DMS 273 (cell line): ENCODE measurements around the gene CDS2.
A peak's percentile ranks its signal among the peaks of the same experiment; 100 is the strongest.

Source experiments
- DNase-seq: peaks from one replicate; lab custom pipeline; 2025; ENCODE audit not compliant: unreplicated experiment; lab: John Stamatoyannopoulos, UW

The CDS2 gene

DNA sequence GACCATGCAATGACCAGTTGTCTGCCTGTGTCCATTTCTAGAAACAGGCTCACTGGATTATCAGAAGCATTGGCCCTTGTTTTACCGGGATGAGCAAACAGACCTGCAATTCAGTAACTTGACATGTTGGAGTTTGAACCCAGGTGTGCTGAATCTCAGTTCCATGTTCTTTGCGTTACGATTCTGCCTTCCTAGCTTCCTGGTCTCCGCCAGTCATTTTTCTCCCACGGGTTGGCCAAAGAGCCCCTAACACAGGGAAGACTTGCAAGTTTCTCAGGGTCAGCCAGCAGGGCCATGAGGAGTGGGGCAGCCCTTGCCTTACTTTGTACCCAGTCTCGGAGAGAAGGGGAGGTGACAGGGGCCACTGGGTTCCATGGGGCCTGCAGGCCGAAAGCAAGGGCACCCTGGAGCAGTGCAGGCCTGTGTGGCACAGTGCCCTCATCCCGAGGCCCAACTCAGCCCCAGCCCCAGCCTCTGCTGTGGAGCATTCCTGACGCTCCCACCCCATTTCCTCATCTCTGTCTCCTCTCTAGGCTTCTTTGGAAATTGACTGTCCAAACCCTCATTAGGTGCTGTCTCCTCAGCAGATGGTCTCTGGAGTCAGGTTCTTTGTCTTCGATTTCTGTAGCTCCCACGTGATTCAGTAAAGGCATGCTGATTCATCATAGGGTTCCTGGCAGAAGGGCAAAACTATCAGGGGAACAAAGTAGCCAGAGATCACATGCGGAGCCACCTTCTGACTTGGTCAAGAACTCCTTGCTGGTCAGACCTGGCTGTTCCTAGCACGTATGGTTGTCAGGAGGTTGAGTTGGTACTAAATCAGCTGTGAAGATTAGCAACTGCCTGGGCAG lies 23.6 kb downstream of the CDS2 start:
- DNase-seq: peak; percentile 63

DNA sequence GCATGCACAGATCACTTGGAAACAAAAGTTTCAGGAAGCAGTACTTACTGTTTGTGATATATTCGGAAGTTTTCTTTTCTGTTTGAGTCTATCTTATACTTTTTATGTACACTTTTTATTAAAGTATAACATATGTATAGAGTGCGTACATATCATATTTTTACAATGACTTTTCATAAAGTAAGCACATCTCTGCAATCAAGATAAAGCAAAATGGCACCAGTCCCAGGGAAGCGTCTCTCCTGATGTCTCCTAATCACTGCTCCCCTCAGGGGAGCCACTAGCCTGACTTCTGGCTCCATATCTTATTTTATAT lies 26.3 kb downstream of the CDS2 start:
- DNase-seq: no peak

DNA sequence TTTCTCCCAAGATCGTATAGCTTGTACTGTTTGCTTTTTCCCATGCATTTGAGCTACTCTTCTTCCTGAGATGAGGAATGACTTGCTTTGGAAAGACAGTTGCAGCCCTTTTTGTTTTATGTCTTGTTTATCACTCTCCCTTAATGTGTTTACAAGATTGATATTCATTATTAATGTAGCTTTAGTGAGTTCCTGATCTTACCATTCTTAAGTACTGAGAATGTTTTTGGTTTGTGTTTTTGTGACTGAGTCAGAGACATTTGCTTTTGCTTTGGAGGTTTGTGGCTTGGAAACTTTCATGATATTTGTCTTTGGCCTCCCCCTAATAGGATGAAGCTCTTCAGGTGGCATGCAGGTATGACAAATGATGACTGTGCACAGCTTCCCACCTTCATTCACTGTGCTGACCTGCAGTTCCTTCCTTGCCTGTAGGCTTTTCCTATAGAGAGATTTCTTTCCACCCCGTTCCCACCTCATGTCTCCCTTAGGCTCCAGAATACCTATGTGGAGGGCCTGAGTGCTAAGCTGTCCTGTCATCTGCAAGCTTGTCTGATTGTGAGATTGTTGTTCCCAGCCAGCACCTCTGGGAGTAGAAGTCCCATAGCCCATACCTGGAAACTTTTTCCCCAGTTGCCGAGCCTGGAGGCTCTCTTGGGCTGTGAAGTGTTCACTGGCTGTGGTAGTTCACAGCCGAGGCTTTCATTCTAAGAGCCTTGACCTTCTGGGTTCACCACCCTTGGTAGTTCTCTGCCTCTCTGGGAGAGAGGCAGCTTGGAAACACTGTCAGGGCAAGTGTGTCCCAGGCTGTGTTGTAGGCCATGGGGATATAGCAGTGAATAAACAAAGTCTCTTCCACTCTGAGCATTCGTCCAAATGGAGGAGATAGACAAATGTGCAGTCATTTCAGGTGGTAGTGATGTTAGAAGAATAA lies 27.1 kb downstream of the CDS2 start:
- DNase-seq: no peak

DNA sequence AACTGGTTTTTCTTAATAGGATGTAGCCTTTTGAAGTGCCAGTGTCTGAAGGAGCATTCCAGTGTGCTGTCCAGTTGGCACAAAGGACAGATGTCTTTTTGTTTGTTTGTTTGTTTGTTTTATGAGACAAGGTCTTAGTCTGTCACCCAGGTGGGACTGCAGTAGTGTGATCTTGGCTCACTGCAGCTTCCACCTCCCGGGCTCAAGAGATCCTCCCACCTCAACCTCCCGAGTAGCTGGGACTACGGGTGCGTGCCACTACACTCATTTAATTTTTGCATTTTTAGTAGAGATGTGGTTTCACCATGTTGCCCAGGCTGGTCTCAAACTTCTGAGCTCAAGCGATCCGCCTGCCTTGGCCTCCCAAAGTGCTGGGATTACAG lies 27.7 kb downstream of the CDS2 start:
- DNase-seq: no peak

- no peak for DNase-seq
Observed at GRCh38 chr20:5155404-5155803, 28.6 kb downstream of the CDS2 start.

GRCh38 chr20:5156675-5157448 lies 30.1 kb downstream of the CDS2 start:
- no peak for DNase-seq

DNA sequence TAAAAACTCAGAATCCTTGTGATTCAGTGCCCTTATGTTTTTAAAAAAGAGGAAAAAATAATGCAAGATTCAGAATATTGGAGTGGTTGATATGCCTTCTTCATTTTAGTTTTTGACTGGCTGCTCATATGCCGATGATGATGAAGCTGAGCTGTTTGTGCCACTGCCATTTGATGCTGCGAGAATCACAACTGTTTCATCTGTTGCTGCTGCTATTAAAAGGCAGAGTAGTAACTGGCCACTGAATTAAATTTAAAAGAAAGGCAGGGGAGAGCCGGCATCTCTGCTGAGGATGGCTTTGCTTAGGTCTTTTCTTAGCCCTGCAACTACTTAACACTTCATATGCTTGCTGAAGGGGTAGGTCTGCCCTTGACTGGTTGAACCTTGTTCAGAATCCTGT lies 33.1 kb downstream of the CDS2 start:
- DNase-seq: no peak

GRCh38 chr20:5160882-5161281 lies 34.1 kb downstream of the CDS2 start:
- no peak for DNase-seq

DNA sequence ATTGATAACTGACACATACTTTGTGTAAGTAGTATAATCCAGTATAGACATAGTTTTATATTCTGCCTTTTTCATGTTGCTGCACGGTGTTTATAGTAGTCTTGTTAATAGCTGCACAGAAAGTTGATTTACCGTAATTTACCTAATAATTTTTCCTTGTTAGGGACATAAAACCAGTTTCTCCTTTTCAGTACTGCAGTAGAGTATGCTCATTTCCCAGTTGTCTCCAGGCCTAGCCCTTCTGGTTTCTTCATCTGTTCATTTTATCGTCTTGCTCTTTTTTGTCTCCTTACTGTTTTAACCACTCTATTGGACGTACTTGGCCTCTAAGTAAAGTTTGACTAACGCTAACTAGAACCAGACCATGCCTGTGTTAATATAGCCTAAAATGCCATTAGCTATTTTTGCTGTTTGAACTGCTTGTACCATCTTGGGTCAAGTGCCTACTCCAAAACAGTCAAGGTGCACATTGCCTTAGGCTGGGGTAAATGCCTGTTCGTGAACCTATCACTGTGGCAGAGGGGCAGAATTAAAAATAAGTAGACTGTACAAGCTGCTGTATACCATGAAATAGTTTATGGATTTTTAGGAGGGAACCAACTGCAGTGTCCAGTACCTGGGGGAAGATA lies 34.8 kb downstream of the CDS2 start:
- DNase-seq: no peak

DNA sequence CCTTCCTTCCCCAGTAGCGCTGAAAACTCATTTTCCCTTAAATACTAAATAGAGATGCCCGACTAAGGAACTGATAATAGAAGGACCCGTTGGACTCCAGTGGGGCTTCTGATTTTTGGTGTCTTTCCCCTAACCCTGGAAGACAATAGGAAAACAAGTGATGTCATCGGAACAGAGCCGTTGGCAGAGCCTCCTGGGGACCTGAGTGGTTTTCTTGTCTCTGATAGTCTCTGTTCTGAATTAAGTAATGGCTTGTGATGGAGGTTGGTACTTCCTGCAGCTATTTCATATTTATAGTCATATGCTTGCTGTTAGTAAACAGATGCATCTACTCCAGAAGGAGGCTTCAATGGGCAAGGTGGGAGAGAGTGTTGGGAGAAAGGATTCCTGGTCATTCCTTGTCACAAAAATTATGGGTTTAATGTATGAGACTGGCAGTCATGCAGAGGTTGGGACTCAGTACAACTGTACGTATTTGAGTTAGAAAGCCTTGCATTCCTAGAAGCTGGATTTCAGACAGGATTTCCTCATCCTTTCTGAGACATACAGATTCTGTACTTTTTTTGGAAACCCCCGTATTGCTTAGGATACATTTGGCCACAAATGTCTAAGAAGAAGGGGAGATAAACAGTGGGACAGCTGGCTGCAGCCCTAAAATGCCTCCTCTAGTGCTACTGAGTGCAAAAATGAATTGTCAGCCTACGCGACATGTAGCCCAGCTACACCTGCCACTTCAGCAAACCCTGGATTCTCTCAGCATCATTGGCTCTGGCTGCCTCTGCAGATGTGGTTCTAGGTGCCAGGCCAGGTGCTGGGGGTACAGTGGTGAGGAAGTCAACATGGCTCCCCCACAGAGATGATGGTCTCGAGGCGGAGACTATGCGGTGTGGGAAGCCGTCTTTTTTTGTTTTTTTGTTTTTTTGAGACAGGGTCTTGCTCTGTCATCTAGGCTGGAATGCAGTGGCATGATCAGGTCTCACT lies 38.1 kb downstream of the CDS2 start:
- no peak for DNase-seq

GRCh38 chr20:5168651-5169396 lies 42.0 kb downstream of the CDS2 start:
- peak; percentile 55 for DNase-seq

DNA sequence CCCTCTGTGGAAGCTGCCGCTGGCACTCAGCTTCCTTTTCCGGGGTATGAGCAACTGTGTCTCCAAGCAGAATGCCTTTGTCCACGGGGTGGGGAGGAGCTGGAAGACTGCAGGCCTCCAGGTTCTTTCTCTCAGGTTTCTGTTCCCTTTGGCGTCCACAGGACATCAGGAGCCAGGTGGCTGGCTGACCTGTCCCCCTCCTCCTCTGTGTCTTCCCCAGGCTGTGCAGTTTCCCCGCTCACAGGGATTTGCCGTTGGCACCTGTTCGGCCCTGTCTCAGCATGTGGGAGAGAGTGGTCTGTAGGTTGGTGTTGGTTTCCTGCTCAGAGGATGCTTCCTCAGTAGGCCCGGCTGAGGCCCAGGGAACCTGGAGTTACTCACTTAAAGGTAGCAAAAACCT lies 43.5 kb downstream of the CDS2 start:
- no peak for DNase-seq

DNA sequence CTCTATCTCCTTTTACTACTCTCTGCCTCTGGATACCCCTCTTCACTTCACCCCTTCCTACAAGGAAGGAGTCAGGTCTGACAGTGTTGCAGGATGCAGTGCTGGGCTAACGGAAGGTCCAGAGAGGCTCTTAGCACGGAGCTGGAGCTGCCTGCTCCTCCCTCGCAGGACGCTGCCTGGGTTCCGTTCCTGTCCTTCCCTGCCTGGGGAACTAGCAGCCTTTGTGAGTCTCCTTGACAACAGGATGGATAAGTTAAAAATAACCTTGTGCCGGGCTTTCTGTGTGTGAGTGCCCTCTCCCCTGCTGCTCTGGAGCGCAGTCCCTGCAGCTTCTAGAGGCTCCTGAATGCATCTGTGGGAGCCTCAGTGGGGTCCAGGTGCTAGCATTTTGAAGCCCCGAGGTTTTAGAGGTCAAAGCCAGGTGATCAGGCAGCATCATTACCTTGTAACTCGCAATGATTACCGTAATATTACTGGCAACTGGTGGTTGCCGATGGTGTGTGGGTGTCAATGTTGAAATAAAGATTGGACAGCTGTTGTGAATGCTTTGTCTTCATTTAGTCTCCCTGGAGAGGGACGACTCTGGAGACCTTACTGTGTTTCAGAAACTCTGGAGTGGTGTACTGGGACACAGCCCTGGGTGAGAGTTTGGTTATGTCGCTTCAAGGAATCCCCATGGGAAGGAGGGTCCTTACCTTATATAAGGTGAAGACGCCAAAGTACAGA lies 44.4 kb downstream of the CDS2 start:
- DNase-seq: peak; percentile 21

DNA sequence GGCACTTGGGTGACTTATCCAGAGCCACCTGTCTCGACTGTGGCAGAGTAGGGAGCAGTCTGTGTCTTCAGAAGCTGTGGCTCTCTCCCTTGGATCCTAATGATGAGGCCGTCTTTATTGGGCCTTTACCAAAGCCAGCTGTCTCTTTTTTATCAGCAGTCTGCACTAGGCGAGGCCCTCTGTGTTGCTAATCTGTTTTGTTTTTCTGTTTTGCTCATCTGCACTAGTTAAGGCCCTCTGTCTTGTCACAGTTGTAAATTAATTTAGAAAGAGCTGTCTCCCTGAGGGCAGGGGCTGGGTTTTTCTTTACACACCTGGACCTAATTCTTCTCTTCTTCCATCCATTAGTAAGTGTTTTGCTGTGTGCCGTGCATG lies 45.0 kb downstream of the CDS2 start:
- no peak for DNase-seq

- DNase-seq: no peak
Observed at GRCh38 chr20:5172167-5172601, 45.4 kb downstream of the CDS2 start.

DNA sequence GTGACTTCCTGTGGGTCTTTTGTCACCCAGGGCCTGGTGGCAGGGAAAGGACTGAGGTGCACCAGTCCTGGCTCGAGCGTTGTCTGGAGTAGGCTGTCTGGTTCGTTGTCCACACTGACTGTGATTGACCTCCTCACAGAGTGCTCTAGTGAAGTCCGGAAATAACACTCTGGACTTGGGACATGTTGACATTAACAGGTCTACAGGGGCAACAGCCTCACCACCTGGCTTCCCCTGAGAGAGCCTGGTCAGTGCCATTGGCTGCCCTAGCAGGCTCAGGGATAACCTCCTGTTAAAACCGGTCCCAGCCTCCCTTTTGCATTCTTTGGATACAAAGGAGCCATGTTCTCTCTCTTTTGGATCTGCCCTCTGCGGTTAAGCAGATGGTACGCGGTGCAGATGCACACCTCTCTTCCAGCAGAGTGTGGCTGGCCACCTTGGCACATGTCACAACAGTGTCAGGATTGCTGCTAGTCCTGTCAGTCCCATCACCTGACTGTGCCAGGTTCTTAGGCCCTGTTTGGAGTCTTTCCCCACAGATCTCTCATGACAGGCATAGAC lies 46.2 kb downstream of the CDS2 start:
- DNase-seq: no peak

GRCh38 chr20:5173751-5174150 lies 46.9 kb downstream of the CDS2 start:
- no peak for DNase-seq

- DNase-seq: no peak
Observed at GRCh38 chr20:5177071-5177470, 50.3 kb downstream of the CDS2 start.
